OCI-LY3 (cell line): ENCODE measurements around the gene SOHLH2.

ENCODE experiments used
- H2AFZ ChIP-seq: fragments of 200-600, 300-600 bp; shearing (Covaris generic); 2 replicates; pipeline ENCODE4 v1.6.0; 2014; ENCODE audit warnings: antibody characterized with exemption, low read depth, low read length
- H3K27ac ChIP-seq: fragments of 200-600, 300-600 bp; sonication (generic); 2 replicates; pipeline ENCODE4 v1.5.1; 2014; ENCODE audit warnings: mild to moderate bottlenecking, low read length, moderate library complexity, mixed read lengths
- H3K27me3 ChIP-seq: fragments of 200-600, 300-600 bp; sonication (generic); 2 replicates; pipeline ENCODE4 v1.6.1; 2014; ENCODE audit warnings: low read depth, low read length, mixed read lengths
- H3K36me3 ChIP-seq: fragments of 200-600, 300-600 bp; sonication (generic); replicated peaks from 2 replicates; pipeline ENCODE3; 2014; ENCODE audit warnings: low read depth, low read length, mixed read lengths
- H3K4me1 ChIP-seq: fragments of 300-600, 200-600 bp; sonication (generic); 2 replicates; pipeline ENCODE4 v1.6.1; 2014; ENCODE audit warnings: low read length, mixed read lengths
- H3K4me2 ChIP-seq: fragments of 200-600, 300-600 bp; sonication (generic); 2 replicates; pipeline ENCODE4 v1.6.1; 2014; ENCODE audit warnings: low read length, mixed read lengths
- H3K4me3 ChIP-seq: fragments of 300-600, 200-600 bp; sonication (generic); 2 replicates; pipeline ENCODE4 v1.5.1; 2014; ENCODE audit warnings: antibody characterized with exemption, mild to moderate bottlenecking, low read length, moderate library complexity
- H3K79me2 ChIP-seq: fragments of 300-600, 200-600 bp; shearing (Covaris generic); 2 replicates; pipeline ENCODE4 v1.6.1; 2014; ENCODE audit warnings: mild to moderate bottlenecking, low read length, mixed read lengths
- H3K9ac ChIP-seq: fragments of 300-600, 200-600 bp; shearing (Covaris generic); 2 replicates; pipeline ENCODE4 v1.6.0; 2014; ENCODE audit warnings: mild to moderate bottlenecking, low read length, moderate library complexity
- H3K9me3 ChIP-seq: fragments of 200-600, 300-600 bp; shearing (Covaris generic); 2 replicates; pipeline ENCODE4 v1.6.1; 2014; ENCODE audit warnings: low read length, mixed read lengths; ENCODE audit not compliant: insufficient read depth
- H4K20me1 ChIP-seq: fragments of 200-600, 300-600 bp; sonication (generic); 2 replicates; pipeline ENCODE4 v1.6.1; 2016; ENCODE audit warnings: low read length, mixed read lengths; ENCODE audit not compliant: insufficient read depth
- CTCF ChIP-seq: fragments of 200-600, 300-600 bp; sonication (generic); IDR thresholded peaks from 2 replicates; pipeline ENCODE4 v1.5.1; 2014; ENCODE audit warnings: antibody characterized with exemption, low read length, low read depth
- EZH2phosphoT487 ChIP-seq: fragments of 200-600 bp; shearing (Covaris generic); IDR thresholded peaks from 2 replicates; pipeline ENCODE4 v1.6.1; 2018; ENCODE audit warnings: antibody characterized with exemption, mixed run types, low read depth

SOHLH2 gene

GRCh38 chr13:36131931-36132297, 82.4 kb downstream of the SOHLH2 start:
- Histone ChIP-seq H3K27ac (no peak overlapping the region), H3K4me3 (no peak overlapping the region), H3K27me3 (no peaks in the 10 kb centered on the region), H3K79me2 (no peaks in the 10 kb centered on the region), H3K4me1 (no peaks in the 10 kb centered on the region), H3K9ac (no peak overlapping the region), H3K9me3 (no peaks in the 10 kb centered on the region), H3K4me2 (no peak overlapping the region), H2AFZ (no peak overlapping the region), H3K36me3 (no peaks in the 10 kb centered on the region), H4K20me1 (no peaks in the 10 kb centered on the region)
- TF ChIP-seq EZH2phosphoT487 (no peak), CTCF (no peak)

GRCh38 chr13:36131222-36131930, 83.0 kb downstream of the SOHLH2 start, which contains the start of gene DCLK1:
Gene DCLK1, minus strand, starts transcription at chr13:36131382.
- Histone ChIP-seq H3K9ac (no peak within 1 kb of the TSS), H3K27ac (no peak within 1 kb of the TSS), H3K36me3 (no peaks in the 10 kb centered on the region), H3K79me2 (no peaks in the 10 kb centered on the region), H4K20me1 (no peaks in the 10 kb centered on the region), H3K4me2 (no peak within 1 kb of the TSS), H3K27me3 (no peaks in the 10 kb centered on the region), H2AFZ (no peak within 1 kb of the TSS), H3K4me3 (no peak within 1 kb of the TSS), H3K9me3 (no peaks in the 10 kb centered on the region), H3K4me1 (no peaks in the 10 kb centered on the region)
- TF ChIP-seq EZH2phosphoT487 (no peak), CTCF (no peak)

- Histone ChIP-seq H3K27ac (no peak overlapping the region), H2AFZ (no peak overlapping the region), H3K27me3 (no peaks in the 10 kb centered on the region), H3K4me1 (no peaks in the 10 kb centered on the region), H3K4me2 (no peak overlapping the region), H3K9ac (no peak overlapping the region), H3K36me3 (no peaks in the 10 kb centered on the region), H3K79me2 (no peaks in the 10 kb centered on the region), H3K9me3 (no peaks in the 10 kb centered on the region), H4K20me1 (no peaks in the 10 kb centered on the region), H3K4me3 (no peak overlapping the region)
- TF ChIP-seq EZH2phosphoT487 (no peak), CTCF (no peak)
These were observed 83.7 kb downstream of the SOHLH2 start for GRCh38 chr13:36130552-36131221.

GRCh38 chr13:36130193-36130551, 84.2 kb downstream of the SOHLH2 start:
- Histone ChIP-seq H3K4me1 (no peaks in the 10 kb centered on the region), H3K79me2 (no peaks in the 10 kb centered on the region), H3K9me3 (no peaks in the 10 kb centered on the region), H4K20me1 (no peaks in the 10 kb centered on the region), H3K36me3 (no peaks in the 10 kb centered on the region), H3K4me3 (no peak overlapping the region), H2AFZ (no peak overlapping the region), H3K9ac (no peak overlapping the region), H3K27ac (no peak overlapping the region), H3K4me2 (no peak overlapping the region), H3K27me3 (no peaks in the 10 kb centered on the region)
- TF ChIP-seq EZH2phosphoT487 (no peak), CTCF (no peak)
